HG02759 (cell line): ENCODE results near the gene CDK14.
"Not testable (repeated sequence)": the region's sequence is repeated elsewhere in the genome, so short reads cannot be mapped to it uniquely, and the experiment has no call there.

Experiments
- ATAC-seq: cut with Tn5 transposase; IDR thresholded peaks from one replicate; pipeline ENCODE4 v1.9.1; 2021; ENCODE audit warnings: mild to moderate bottlenecking, moderate library complexity; ENCODE audit not compliant: unreplicated experiment

The CDK14 gene

DNA sequence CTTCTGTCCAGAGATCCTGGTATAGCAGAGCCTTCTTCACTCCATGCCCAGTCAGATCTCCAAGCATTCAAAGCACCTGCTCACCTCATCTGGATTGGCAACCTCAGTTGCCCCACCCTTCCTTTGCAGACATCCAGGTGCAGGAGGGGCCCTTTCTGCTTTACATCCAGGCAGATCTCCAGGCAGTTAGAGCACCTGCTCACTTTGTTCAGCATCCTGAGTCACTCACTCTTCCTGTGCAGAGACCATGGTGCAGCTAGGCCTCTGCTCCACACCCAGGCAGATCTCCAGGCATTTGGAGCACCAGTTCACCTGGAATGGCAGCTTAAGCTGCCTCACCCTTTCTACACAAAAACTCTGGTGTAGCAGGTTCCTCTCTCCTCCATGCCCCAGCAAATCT is 153.1 kb downstream of the CDK14 start:
- ATAC-seq: no peak

DNA sequence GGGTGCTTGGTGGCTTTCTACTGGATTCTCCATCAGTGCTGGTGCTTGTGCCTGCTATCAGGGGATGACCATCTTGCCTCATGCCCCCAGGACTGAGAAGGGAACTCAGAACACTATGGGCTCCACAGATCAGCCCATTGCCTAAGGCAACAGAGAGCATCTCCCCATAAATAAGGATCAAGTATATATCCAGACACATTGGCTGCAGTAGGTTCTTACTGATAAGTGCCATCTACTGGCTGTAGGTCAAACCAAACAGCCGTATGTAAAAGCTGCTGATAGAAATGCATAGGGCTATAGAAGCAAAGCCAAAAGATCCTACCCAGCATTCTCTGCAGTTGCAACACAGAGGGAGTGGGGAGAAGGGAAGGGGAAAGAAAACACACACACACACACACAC is 153.7 kb downstream of the CDK14 start:
- peak; percentile 77 for ATAC-seq

DNA sequence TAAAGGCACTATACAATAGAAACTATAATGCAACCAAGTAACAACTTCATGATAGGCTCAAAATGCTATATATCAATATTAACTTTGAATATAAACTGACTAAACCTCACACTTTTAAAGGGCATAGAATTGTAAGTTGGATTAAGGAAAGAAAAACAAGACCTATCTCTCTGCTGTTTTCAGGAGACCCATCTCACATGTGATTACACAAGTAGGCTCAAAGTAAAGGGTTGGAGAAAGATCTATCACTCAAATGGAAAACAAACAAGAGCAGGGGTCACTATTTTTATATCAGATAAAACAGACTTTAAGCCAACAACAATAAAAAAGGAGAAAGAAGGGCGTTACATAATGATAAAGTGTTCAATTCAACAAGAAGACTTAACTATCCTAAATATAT is 155.5 kb downstream of the CDK14 start:
- ATAC-seq: no peak

DNA sequence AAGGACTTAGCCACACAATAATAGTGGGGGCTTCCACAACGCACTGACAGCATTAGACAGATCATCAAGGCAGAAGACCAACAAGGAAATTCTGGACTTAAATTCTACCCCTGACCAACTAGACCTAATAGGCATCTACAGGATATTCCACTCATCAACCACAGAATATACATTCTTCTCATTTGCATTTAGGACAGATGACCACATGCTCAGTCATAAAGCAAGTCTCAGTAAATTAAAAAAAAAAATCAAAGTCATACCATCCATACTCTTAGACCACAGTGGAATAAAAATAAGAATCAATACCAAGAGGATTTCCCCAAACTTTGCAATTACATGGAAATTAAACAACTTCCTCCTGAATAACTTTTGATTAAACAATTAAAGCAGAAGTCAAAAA is 155.9 kb downstream of the CDK14 start:
- ATAC-seq: peak; percentile 38

DNA sequence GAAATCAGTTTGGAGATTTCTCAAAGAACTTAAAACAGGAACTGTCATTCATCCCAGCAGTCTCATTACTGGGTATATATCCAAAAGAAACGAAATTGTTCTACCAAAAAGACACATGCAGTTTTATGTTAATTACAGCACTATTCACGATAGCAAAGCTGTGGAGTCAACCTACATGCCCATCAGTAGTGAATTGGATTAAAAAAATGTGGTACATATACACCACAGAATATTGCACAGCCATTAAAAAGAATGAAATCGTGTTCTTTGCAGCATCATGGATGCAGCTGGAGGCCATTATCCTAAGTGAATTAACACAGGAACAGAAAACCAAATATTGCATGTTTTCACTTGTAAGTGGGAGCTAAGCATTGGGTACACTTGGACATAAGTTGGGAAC is 158.9 kb downstream of the CDK14 start:
- no peak for ATAC-seq

DNA sequence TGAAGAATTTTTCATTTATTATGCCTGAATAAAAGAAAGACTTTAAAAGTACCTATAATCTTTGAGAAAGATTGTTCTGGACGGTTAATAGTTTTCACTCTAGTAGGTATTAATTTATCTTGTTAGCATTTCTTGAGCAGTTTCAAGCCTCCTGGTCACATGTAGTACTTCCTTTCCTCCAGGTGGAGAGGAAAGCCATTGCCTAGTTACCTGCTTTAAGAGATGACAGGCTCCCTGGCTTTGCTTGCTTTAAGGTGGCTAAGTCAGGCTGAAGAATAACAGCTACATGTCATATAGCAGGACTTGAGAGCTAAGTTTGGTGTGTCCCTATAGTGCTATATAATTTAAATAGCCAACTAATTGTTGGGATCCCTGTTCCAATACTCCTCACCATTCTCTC is 160.2 kb downstream of the CDK14 start:
- ATAC-seq: no peak

DNA sequence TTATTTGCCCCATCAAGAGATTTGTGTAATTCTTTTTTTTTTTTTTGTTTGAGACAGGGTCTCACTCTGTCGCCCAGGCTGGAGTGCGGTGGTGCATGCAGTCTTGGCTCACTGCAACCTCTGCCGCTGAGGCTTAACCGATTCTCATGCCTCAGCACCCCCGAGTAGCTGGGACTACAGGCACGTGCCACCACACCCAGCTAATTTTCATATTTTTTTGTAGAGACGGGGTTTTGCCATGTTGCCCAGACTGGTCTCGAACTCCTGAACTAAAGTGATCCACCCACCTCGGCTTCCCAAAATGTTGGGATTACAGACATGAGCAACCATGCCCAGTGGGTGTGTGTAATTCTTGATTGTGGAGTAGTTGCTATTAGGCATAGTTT is 161.4 kb downstream of the CDK14 start:
- peak; percentile 94 for ATAC-seq

DNA sequence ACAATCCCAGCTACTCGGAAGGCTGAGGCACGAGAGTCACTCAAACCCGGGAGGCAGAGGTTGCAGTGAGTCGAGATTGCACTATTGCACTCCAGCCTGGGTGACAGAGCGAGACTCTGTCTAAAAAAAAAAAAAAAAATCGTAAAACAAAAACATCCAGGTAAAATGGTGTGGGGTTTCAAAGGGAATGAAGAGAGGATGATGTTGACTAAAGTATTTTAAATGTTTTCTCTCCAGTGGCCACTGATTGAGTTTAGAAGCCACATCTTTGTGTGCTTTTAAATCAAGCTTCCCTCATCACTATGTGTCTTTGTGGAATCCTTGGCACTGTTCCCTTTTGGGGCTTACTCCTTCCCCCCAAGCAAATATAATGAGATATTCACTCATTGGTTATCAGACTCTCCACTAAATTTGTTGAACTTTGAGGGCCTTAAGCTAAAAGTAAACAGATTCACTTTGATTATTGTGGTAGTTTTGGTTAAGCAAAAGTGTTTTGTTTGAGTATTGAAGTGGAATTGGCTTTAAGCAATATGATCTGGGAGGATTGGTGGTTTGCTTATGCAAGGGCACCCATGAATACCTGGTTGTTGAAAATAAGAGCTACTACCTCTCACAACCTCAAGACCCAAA is 162.9 kb downstream of the CDK14 start:
- ATAC-seq: no peak

DNA sequence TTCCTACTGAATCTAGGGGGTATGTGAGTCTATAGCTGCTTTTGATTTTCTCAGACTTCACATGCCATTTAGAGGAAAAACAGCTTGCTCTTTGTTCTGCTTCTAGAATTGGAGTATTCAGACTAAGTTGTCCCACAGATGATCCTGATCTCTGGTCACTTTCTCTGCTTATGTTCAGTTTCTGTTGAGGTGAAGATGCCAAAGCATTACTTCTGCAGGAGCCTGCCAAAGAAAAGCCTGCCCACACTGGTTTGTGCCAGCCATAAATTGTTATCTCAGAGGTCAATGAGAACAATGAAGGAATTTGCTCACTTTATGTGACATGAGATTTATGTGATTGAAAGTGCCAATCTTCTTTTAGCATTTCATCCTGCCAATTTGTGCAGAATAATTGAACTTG is 163.6 kb downstream of the CDK14 start:
- no peak for ATAC-seq

DNA sequence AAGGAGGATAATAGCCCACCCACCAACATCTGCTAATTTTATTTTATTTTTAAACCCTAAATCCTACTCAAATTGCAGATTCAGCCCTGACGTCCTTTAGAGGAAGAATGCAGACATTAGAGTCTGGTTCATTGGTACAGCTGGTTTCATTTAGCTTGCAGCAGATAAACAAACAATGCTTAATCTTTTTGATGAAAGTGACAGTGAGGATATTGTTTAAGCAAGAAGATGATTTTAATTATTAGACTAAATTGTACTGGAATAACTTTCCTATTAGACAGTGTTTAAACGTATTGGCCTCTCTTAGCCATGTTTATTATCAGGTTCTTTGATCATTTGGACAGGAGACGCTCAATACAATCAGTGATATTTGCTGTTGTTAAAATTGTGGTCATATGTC is 164.8 kb downstream of the CDK14 start:
- ATAC-seq: no peak

DNA sequence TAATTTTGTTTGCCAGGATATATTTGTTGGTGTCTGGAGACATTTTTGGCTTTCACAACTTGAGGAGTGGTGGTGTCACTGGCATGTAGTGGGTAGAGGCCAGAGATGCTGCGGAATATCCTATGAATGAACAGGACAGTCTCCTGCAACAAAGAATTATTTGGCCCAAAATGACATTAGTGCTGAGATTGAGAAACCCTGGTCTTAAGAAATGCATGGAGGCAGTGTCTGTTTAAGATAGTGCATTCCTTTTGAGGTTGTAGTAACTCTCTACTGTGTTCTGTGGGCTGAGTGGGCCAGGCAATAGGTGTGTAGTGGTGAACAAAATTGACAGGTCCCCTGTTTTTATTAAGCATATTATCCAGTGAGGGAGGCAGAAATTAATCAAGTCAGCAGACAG is 165.5 kb downstream of the CDK14 start:
- ATAC-seq: no peak

DNA sequence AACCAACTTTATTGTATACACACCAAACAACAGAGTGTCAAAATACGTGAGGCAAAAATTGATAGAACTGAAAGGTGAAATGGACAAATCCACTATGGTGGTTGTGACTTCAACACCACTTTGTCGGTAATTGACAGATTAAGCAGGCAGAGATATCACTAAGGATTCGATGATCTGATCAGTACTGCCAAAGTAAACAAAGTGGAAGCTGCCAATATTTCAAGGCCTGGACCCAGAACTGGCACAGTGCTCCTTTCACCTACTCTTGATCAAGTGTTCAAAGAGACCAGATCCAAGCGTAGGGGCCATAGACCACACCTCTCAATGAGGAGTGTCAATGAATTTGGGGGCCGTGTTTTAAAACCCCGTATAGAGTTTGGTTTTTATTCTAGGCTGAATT is 167.0 kb downstream of the CDK14 start:
- no peak for ATAC-seq

DNA sequence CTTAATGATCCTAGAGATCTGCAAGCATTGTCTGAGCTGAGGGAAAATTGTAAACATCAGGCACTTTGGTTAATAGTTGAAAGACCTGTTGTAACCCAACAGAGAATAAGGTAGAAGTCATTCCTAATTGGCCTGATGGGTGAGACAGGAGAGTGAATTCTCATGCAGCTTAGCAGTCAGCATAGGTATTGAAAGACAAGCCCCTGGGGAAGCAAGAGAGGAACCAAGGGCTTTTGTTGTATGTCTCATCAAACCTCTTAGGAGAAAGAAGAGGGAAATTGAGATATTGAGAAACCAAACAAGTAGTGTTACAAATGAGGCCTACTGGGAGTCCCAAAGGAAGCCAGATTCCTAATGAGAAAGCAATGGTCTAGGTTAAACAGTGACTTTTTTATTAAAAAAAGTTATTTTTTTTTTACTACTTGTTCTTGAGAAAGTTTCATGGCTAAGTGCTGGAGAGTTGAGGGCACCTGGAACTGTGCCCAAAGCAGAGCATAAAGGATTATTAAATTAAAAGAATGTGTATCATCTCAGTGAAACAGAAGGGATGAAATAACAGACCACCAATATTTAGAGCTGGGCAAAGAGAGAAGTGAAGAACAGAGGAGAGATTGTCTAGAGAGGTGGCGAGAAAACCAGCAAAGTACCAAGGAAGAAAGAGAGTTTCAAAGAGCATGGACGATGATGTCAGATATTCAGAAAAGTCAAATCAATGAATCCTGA is 168.9 kb downstream of the CDK14 start:
- ATAC-seq: no peak

DNA sequence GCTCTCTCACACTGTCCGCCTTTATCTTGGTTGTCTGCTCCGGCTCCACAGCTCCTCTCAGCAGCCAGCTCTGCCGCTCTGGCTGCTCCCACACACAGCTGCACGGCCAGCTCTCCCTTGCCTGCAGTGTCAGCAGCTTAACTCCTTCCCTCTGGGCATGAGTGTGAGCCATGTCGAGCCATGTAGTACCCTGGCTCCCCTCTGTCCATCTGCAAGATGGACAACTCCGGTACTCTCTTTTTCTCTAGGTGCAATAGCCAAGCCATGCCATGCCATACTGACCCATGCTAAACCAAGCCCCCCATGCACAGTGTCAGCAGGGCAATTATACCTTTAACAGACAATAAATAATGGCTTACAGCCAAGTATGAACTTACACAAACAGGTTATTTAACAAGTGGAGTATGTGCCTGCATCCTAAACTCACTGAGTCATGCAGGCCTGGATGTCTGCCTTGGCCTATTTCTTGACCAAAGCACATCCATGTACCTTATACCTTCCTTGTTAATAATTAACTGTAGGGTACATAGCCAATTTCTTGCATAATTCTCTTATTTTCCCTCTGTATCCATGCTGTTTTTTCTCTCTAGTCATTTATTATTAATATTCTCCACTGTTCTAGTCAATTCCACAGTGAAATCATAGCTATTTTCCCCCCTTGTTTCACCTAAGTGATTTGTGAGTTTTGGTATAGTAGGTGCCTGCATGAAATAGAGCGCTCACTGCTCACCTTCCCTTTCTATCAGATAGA is 170.9 kb downstream of the CDK14 start:
- no peak for ATAC-seq

DNA sequence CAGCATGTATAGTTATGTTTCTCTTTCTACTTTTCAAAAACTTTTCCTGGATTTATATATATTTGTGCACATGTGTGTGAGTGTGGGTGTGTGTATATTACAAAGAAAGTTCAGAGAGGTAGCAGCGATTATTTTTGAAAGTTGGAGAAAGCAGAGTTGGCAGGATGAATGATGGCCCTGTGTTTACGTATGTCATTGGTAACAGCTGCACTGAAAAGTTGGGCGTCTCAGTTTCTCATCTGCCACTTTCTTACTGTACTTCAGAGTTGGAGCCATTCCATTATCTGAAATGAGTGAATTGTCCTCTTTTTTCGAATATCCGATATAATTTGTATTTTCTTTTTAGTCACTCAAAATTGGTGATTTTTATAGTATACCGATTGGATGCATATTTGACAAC is 172.2 kb downstream of the CDK14 start:
- ATAC-seq: no peak

DNA sequence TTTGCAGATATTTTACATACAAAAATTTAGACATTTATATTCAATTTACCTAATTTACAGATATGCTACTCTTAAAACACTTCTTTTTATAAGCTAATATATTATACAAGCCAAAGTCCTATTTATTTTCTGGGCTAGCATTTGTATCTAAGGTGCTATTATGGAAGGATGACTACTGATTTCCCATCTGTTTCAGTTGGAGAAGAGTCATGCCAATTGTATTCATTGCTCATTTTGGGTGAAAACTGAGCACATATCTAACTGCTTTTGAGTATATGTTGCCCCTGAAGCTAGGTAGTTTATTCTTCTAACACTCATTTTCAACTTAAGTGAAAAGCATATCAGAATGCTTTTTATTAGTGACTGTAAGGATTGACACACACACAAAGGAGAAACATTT is 172.9 kb downstream of the CDK14 start:
- no peak for ATAC-seq

DNA sequence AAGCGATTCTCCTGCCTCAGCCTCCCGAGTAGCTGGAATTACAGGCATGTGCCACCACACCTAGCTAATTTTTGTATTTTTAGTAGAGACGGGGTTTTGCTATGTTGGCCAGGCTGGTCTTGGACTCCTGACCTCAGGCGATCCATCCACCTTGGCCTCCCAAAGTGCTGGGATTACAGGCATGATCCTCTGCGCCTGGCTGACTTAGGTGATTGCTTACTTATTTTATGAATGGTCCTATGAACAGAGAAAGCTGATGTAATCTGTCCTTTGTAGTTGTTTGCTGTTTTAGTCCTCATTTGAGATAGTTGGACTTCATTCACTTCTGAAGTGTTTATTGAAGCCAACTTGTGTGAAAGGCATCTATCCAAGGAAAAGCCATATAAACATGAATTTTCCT is 173.4 kb downstream of the CDK14 start:
- not testable (repeated sequence) for ATAC-seq

DNA sequence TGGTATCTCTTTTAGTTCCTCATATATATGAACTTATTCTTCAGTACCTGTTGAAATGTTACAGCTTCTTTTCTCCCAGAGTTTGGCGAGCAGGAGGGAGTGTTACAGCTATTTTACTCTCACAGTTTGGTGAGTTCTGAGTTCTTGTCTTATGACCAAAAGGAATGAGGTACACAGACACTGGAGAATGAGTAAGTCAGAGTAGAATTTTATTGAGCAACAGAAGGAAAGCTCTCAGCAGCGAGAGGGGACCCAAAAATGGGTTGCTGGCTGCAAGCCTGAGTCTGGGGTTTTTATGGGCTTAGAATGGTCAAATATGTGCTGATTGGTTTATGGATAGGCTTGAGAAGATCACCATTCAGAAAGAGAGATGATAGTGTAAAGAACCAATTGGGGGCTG is 175.2 kb downstream of the CDK14 start:
- no peak for ATAC-seq

DNA sequence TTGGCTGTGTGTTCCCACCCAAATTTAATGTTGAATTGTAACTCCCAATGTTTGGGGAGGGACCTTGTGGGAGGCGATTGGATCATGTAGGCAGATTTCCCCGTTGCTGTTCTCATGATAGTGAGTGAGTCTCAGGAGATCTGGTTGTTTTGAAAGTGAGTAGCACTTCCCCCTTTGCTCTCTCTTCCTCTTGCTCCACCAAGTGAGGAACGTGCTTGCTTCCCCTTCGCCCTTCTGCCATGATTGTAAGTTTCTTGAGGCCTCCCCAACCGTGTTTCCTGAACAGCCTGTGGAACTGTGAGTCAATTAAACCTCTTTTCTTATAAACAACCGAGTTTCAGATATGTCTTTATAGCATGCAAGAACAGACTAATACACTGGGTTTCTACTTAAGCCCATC is 176.3 kb downstream of the CDK14 start:
- no peak for ATAC-seq

DNA sequence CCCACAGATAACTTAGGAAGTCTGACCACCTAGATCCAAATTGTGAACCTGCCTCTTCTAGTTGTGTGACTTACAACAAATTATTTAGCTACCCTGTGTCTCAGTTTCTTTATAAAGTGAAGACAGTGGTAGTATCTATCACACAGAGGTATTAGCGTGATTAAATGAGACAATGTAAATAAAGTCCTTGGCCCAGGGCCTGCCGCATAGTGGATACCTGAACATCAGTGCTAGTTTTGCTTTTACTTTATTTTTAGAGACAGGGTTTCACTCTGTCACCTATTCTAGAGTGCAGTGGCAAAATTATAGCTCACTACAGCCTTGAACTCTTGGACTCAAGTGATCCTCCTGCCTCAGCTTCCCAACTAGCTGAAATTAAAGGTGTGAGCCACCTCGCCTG is 177.1 kb downstream of the CDK14 start:
- ATAC-seq: no peak

DNA sequence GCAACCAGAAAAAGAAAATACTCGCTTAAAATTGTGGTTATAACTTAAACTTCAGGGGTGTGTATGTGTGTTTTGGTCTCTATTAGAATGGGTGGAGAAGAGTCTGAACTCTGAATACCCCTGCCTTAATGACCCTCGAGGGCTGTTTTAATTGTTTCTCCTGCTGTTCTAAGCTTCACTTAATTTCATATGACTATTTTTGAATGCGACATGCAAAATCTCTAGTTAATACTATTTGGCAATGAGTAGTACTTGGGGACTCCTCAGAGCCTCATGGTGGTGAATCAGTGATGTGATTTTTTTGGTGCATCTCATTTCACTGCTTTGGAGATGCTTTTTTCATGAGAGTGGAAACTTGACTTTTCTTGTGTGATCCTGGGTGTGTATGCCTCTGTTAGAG is 178.6 kb downstream of the CDK14 start:
- ATAC-seq: no peak

DNA sequence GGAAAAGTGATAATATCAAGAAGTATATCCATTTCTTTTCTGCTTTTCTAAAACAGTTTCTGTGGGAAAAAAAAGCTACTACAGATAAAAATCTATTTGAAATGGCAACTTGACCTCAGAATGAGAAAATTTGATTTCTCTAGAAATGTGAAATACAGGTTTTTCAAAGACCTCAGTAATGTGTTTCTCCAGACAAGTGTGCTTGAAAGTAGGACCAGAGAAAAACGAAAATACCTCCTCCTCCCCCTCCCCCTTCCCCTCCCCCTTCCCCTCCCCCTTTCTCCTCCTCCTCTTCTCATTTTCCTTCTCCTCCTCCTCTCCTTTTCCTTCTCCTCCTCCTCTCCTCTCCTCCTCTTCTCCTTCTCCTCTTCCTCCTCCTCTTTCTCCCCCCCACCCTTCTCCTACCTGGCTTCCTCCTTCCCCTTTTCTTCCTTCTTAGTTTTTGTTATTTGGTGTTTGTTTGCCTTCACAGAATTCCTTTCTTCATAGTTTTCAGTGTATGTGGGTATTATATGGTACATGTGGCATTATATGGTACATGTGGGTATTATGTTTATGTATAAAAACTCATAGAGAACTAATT is 179.4 kb downstream of the CDK14 start:
- ATAC-seq: no peak
